Esophagus squamous epithelium (tissue), 5 donors: Measurements from ENCODE around the gene DAZAP1. TPM values are rescaled to one million over a fixed set of nuclear protein-coding genes. Genes with fewer than 3 reads are reported as not detected.

Source experiments
- DNase-seq: peaks from one replicate; lab custom pipeline; 2025; lab: John Stamatoyannopoulos, UW
- H3K27ac ChIP-seq, 4 donors: fragments of 200-600 bp; sonication (generic); one replicate each; pipeline ENCODE4 v1.5.1; 2016 to 2019; ENCODE audit warnings: mild to moderate bottlenecking in 1 of 4
- H3K27me3 ChIP-seq, 4 donors: fragments of 200-600 bp; sonication (generic); 1 replicate in 3 of 4; 2 replicates in 1 of 4; pipeline versions ENCODE4 v1.5.1 to v1.6.0; 2017 to 2021; ENCODE audit warnings: antibody characterized with exemption in 1 of 4
- H3K36me3 ChIP-seq, 3 donors: fragments of 200-600 bp; sonication (generic); one replicate each; pipeline ENCODE4 v1.5.1; 2016 to 2019
- H3K4me1 ChIP-seq, 3 donors: fragments of 200-600 bp; sonication (generic); one replicate each; pipeline ENCODE4 v1.5.1; 2017 to 2019
- H3K4me3 ChIP-seq, 4 donors: fragments of 200-600 bp; sonication (generic); 1 replicate in 3 of 4; 2 replicates in 1 of 4; pipeline ENCODE4 v1.5.1; 2016 to 2019; ENCODE audit warnings: mild to moderate bottlenecking in 2 of 4, moderate library complexity in 1 of 4
- H3K9me3 ChIP-seq, 3 donors: fragments of 200-600 bp; sonication (generic); one replicate each; pipeline ENCODE4 v1.5.1; 2016 to 2019
- CTCF ChIP-seq, 6 experiments: fragments of 450-650 bp in 4 of 6; fragments of 200-600 bp in 2 of 6; sonication (generic) in 2 of 6; IDR thresholded peaks; one replicate each; pipeline ENCODE4 v1.5.1; 2016 to 2019; ENCODE audit warnings: antibody characterized with exemption in 6 of 6, mild to moderate bottlenecking in 4 of 6, moderate library complexity in 4 of 6
- POLR2A ChIP-seq, 4 donors: fragments of 450-650 bp; IDR thresholded peaks; one replicate each; pipeline ENCODE4 v1.6.1; 2017; ENCODE audit warnings: antibody characterized with exemption in 4 of 4, mild to moderate bottlenecking in 4 of 4, moderate library complexity in 3 of 4
- WGBS, 2 donors: methylation state at CpG; one replicate each; pipeline ENCODE4 v1.1.5; 2018; 5-methylcytosine and 5-hydroxymethylcytosine counted together
- intact Hi-C: fragments of 100-400 bp; cut with DNase I; formaldehyde crosslinking; loops from one replicate; pipeline ENCODE4 v1.15.0; 2022
- total RNA-seq, 4 donors: library from RNA; depleted of rRNA; stranded (reverse); fragments of >200 nt; gene quantifications; one replicate each; pipeline ENCODE4 v1.1.0, GENCODE V29; 2016
- donor health status: DM: yes; HTN: yes; CAD: no.

DAZAP1 gene
- total RNA-seq, 4 donors from 2014 or later: 60.2 to 76.0 (median 69.0) TPM

GRCh38 chr19:1471010-1471514 lies 63.7 kb downstream of the DAZAP1 start:
- peak overlapping the region; percentile 21 to 63 (median 36) for H3K4me3 ChIP-seq
- no peak for TF ChIP-seq POLR2A (IDR thresholded peaks at IDR 0.05)
- no peak for TF ChIP-seq CTCF (IDR thresholded peaks at IDR 0.05)
- H3K36me3 ChIP-seq: peaks cover 0 to 19% (median 0%) of the 10 kb centered on the region in 3 donors
- H3K27ac ChIP-seq: no peak overlapping the region
- WGBS, 2 donors: 4% methylated on average over 14 of the region's 28 CpGs; no CpG with 5 or more reads in 1 of the 2 donors
- H3K27me3 ChIP-seq: peaks cover 29 to 90% (median 45%) of the 10 kb centered on the region in 4 donors
- DNase-seq: no peak
- intact Hi-C loops: no loop called here
- H3K9me3 ChIP-seq: no peaks in the 10 kb centered on the region
- peaks cover 47 to 71% (median 59%) of the 10 kb centered on the region in 3 donors for H3K4me1 ChIP-seq

GRCh38 chr19:1471515-1472160 lies 64.3 kb downstream of the DAZAP1 start:
- H3K4me3 ChIP-seq: peak overlapping the region in 2 of 4 donors; percentile 47 to 63
- TF ChIP-seq POLR2A (IDR thresholded peaks at IDR 0.05) (no peak), CTCF (IDR thresholded peaks at IDR 0.05) (no peak)
- H3K9me3 ChIP-seq: no peaks in the 10 kb centered on the region
- WGBS, 2 donors: 13 to 52% methylated on average over 3 to 5 of the region's 24 CpGs
- H3K27me3 ChIP-seq: peaks cover 24 to 84% (median 40%) of the 10 kb centered on the region in 4 donors
- peaks cover 42 to 70% (median 53%) of the 10 kb centered on the region in 3 donors for H3K4me1 ChIP-seq
- H3K36me3 ChIP-seq: peaks cover 0 to 25% (median 0%) of the 10 kb centered on the region in 3 donors
- no peak for DNase-seq
- H3K27ac ChIP-seq: no peak overlapping the region
- intact Hi-C loops: no loop called here

- DNase-seq: no peak
- no peak overlapping the region for H3K27ac ChIP-seq
- intact Hi-C loops: no loop called here
- H3K4me1 ChIP-seq: peaks cover 41 to 70% (median 45%) of the 10 kb centered on the region in 3 donors
- H3K4me3 ChIP-seq: no peak overlapping the region
- TF ChIP-seq CTCF (IDR thresholded peaks at IDR 0.05) (no peak), POLR2A (IDR thresholded peaks at IDR 0.05) (no peak)
- H3K27me3 ChIP-seq: peaks cover 17 to 76% (median 37%) of the 10 kb centered on the region in 4 donors
- H3K9me3 ChIP-seq: no peaks in the 10 kb centered on the region
- WGBS, 2 donors: 60% methylated on average over 7 of the region's 44 CpGs; no CpG with 5 or more reads in 1 of the 2 donors
- H3K36me3 ChIP-seq: peaks cover 0 to 31% (median 0%) of the 10 kb centered on the region in 3 donors
Measured at GRCh38 chr19:1472231-1473084, 65.1 kb downstream of the DAZAP1 start.

- DNase-seq: no peak
- H3K27me3 ChIP-seq: peaks cover 9 to 68% (median 32%) of the 10 kb centered on the region in 4 donors
Measured at GRCh38 chr19:1473085-1473851, 65.9 kb downstream of the DAZAP1 start.

More at GRCh38 chr19:1473085-1473851, 65.9 kb downstream of the DAZAP1 start:
- no peak for TF ChIP-seq CTCF (IDR thresholded peaks at IDR 0.05)
- no peak for TF ChIP-seq POLR2A (IDR thresholded peaks at IDR 0.05)
- Histone ChIP-seq H3K27ac (no peak overlapping the region), H3K9me3 (no peaks in the 10 kb centered on the region), H3K4me3 (no peak overlapping the region), H3K4me1 (peaks cover 41 to 70% (median 44%) of the 10 kb centered on the region in 3 donors), H3K36me3 (peaks cover 0 to 31% (median 0%) of the 10 kb centered on the region in 3 donors)
- intact Hi-C loops: no loop called here
- WGBS, 2 donors: 57 to 80% methylated on average over 7 to 9 of the region's 20 CpGs
